OCI-LY3 (cell line): ENCODE data around the gene ESR1.

Experiments used
- CTCF ChIP-seq: fragments of 200-600, 300-600 bp; sonication (generic); IDR thresholded peaks from 2 replicates; pipeline ENCODE4 v1.5.1; 2014; ENCODE audit warnings: antibody characterized with exemption, low read length, low read depth
- EZH2phosphoT487 ChIP-seq: fragments of 200-600 bp; shearing (Covaris generic); IDR thresholded peaks from 2 replicates; pipeline ENCODE4 v1.6.1; 2018; ENCODE audit warnings: antibody characterized with exemption, mixed run types, low read depth

GRCh38 chr6:152130441-152130840 is 323.0 kb downstream of the ESR1 start:
- no peak for TF ChIP-seq CTCF
- no peak for TF ChIP-seq EZH2phosphoT487
